A549 (cell line): Measurements from ENCODE around the gene UBP1. TPM values are rescaled to one million over a fixed set of nuclear protein-coding genes. Genes with fewer than 3 reads are reported as not detected.
"Not testable (repeated sequence)": the region's sequence is repeated elsewhere in the genome, so short reads cannot be mapped to it uniquely, and the experiment has no call there.

Experiments
- ATAC-seq, 2 experiments: fragments of 200-7000 bp in 1 of 2; fragments of >200 bp in 1 of 2; cut with Nextera tagmentation in 1 of 2; cut with Tn5 transposase in 1 of 2; 3 replicates each; pipeline versions ENCODE4 v1.8.0 to v1.9.1; 2018 to 2020; ENCODE audit warnings: mild to moderate bottlenecking in 1 of 2, moderate library complexity in 1 of 2
- CTCF ChIA-PET: fragments of 300-600 bp; sonication (Branson Sonifier 250); formaldehyde crosslinking; extraction: SDS; loops from one replicate; lab custom pipeline; 2021; ENCODE audit warnings: antibody characterized with exemption, inconsistent platforms; lab: Yijun Ruan, JAX
- POLR2A ChIA-PET: fragments of 350-600 bp; formaldehyde crosslinking; extraction: SDS; loops from one replicate; lab custom pipeline; 2021; ENCODE audit warnings: antibody characterized with exemption, inconsistent platforms; lab: Yijun Ruan, JAX
- DNase-seq, 2 experiments: peaks; one replicate each; pipeline versions ENCODE4 v3.0.0 to v3.0.0-alpha.2; 2011 to 2016; ENCODE audit warnings: low read depth in 1 of 2, low spot score in 1 of 2
- FAIRE-seq: peaks from 2 replicates; lab custom pipeline; 2011; peaks lifted over from hg19 to GRCh38; lab: Jason Lieb, UNC
- H3K27ac ChIP-seq, 2 experiments: fragments of >200 bp; sonication (Bioruptor Twin); formaldehyde crosslinking; 3 replicates each; pipeline ENCODE4 v1.5.1; 2016 to 2017
- H3K4me1 ChIP-seq: fragments of >200 bp; sonication (Bioruptor Twin); formaldehyde crosslinking; 3 replicates; pipeline ENCODE4 v1.6.1; 2016
- H3K4me2 ChIP-seq: fragments of >200 bp; sonication (Bioruptor Twin); formaldehyde crosslinking; 3 replicates; pipeline ENCODE4 v1.6.1; 2016
- H3K4me3 ChIP-seq: fragments of >200 bp; sonication (Bioruptor Twin); formaldehyde crosslinking; 3 replicates; pipeline ENCODE4 v1.5.1; 2016
- H3K9me3 ChIP-seq: fragments of >200 bp; sonication (Bioruptor Twin); formaldehyde crosslinking; 3 replicates; pipeline ENCODE4 v1.6.1; 2016
- CBX2 ChIP-seq: fragments of 200-600 bp; sonication (generic); IDR thresholded peaks from 2 replicates; pipeline ENCODE4 v1.6.1; 2016; ENCODE audit warnings: low read depth, mild to moderate bottlenecking, borderline replicate concordance
- CEBPB ChIP-seq, 2 experiments: fragments of >200 bp in 1 of 2; sonication (Bioruptor Twin) in 1 of 2; formaldehyde crosslinking in 1 of 2; IDR thresholded peaks; 2 replicates each; pipeline ENCODE4 v1.6.1; 2012 to 2016
- CHD4 ChIP-seq: fragments of 200-600 bp; sonication (generic); IDR thresholded peaks from 2 replicates; pipeline ENCODE4 v1.6.1; 2016; ENCODE audit warnings: antibody characterized with exemption, mild to moderate bottlenecking, borderline replicate concordance
- EHMT2 ChIP-seq: fragments of 200-600 bp; sonication (generic); IDR thresholded peaks from 2 replicates; pipeline ENCODE4 v1.6.1; 2016; ENCODE audit warnings: antibody characterized with exemption, low read depth, mild to moderate bottlenecking, moderate library complexity
- EP300 ChIP-seq, 2 experiments: fragments of >200 bp; sonication (Bioruptor Twin); formaldehyde crosslinking; IDR thresholded peaks; 2 replicates in 1 of 2; 3 replicates in 1 of 2; pipeline ENCODE4 v1.6.1; 2016 to 2017
- ESRRA ChIP-seq: fragments of 150-350 bp; IDR thresholded peaks from 2 replicates; pipeline ENCODE4 v1.6.1; 2014; ENCODE audit warnings: mild to moderate bottlenecking, low read length, borderline replicate concordance
- FOSB ChIP-seq: fragments of 250-450 bp; sonication (Bioruptor Pico); IDR thresholded peaks from 2 replicates; pipeline ENCODE4 v1.5.0; 2020; ENCODE audit warnings: mild to moderate bottlenecking, moderate library complexity
- GATA3 ChIP-seq: IDR thresholded peaks from 2 replicates; pipeline ENCODE4 v1.6.1; 2012; ENCODE audit warnings: borderline replicate concordance
- HOXA7 ChIP-seq: fragments of 250-450 bp; sonication (Bioruptor Pico); IDR thresholded peaks from 2 replicates; pipeline ENCODE4 v1.5.0; 2020; ENCODE audit warnings: mild to moderate bottlenecking, moderate library complexity
- HOXB5 ChIP-seq: fragments of 250-450 bp; sonication (Bioruptor Pico); IDR thresholded peaks from 2 replicates; pipeline ENCODE4 v1.5.0; 2020; ENCODE audit warnings: mild to moderate bottlenecking, moderate library complexity
- JUN ChIP-seq, 2 experiments: fragments of >200 bp; sonication (Bioruptor Twin); formaldehyde crosslinking; IDR thresholded peaks; 2 replicates in 1 of 2; 3 replicates in 1 of 2; pipeline ENCODE4 v1.6.1; 2016 to 2017
- JUNB ChIP-seq: fragments of >200 bp; sonication (Bioruptor Twin); formaldehyde crosslinking; IDR thresholded peaks from 2 replicates; pipeline ENCODE4 v1.6.1; 2016
- KDM1A ChIP-seq: fragments of 200-600 bp; sonication (generic); IDR thresholded peaks from 2 replicates; pipeline ENCODE4 v1.6.1; 2016; ENCODE audit warnings: low read depth, mild to moderate bottlenecking
- KDM5A ChIP-seq: fragments of 200-600 bp; sonication (generic); IDR thresholded peaks from 2 replicates; pipeline ENCODE4 v1.6.1; 2016; ENCODE audit warnings: antibody characterized with exemption, mild to moderate bottlenecking
- NR3C1 ChIP-seq: fragments of >200 bp; sonication (Bioruptor Twin); formaldehyde crosslinking; IDR thresholded peaks from 3 replicates; pipeline ENCODE4 v1.6.1; 2017
- POLR2A ChIP-seq: IDR thresholded peaks from 2 replicates; pipeline ENCODE4 v1.6.1; 2012; ENCODE audit warnings: mild to moderate bottlenecking, low read length
- POLR2AphosphoS2 ChIP-seq: conservative IDR thresholded peaks from 2 replicates; pipeline ENCODE4 v1.6.1; 2012; ENCODE audit warnings: low read length, improper control_type of control experiment, inconsistent platforms
- RFX5 ChIP-seq: fragments of 450-650 bp; IDR thresholded peaks from 2 replicates; pipeline ENCODE4 v1.7.1; 2014; ENCODE audit warnings: antibody characterized with exemption, mild to moderate bottlenecking, moderate library complexity
- SREBF2 ChIP-seq: fragments of 450-650 bp; IDR thresholded peaks from 2 replicates; pipeline ENCODE4 v1.6.1; 2014; ENCODE audit warnings: mild to moderate bottlenecking, moderate library complexity
- TP53 ChIP-seq: fragments of 250-450 bp; sonication (Bioruptor Pico); IDR thresholded peaks from 2 replicates; pipeline ENCODE4 v1.5.0; 2021; ENCODE audit warnings: mild to moderate bottlenecking, moderate library complexity
- WGBS: methylation state at CpG from one replicate; pipeline ENCODE4 v1.1.6; 2017; ENCODE audit errors: missing lambda C conversion rate; 5-methylcytosine and 5-hydroxymethylcytosine counted together
- polyA plus RNA-seq, 4 experiments: library from polyadenylated mRNA; depleted of rRNA in 3 of 4; stranded (reverse); fragments of >200 nt; fragmentation: RNase III in 1 of 4; extraction: RNeasy Plus Mini Kit Qiagen cat#74134 plus additional on column Dnase treatment in 1 of 4; gene quantifications; 2 replicates in 3 of 4; 3 replicates in 1 of 4; pipeline ENCODE4 v1.2.3, GENCODE V29; 2011 to 2017
- TF ChIP-seq, protein P1 (sequence below): fragments of >200 bp; sonication (Bioruptor Twin); formaldehyde crosslinking; IDR thresholded peaks from 2 replicates; pipeline ENCODE4 v1.6.1; 2016
- TF ChIP-seq, protein P2 (sequence below): IDR thresholded peaks from 2 replicates; pipeline ENCODE4 v1.6.1; 2012
- TF ChIP-seq, protein P3 (sequence below): fragments of >200 bp; sonication (Bioruptor Twin); formaldehyde crosslinking; IDR thresholded peaks from 3 replicates; pipeline ENCODE4 v1.6.1; 2016
- TF ChIP-seq, protein P4 (sequence below): fragments of 250-450 bp; sonication (Bioruptor Pico); IDR thresholded peaks from 2 replicates; pipeline ENCODE4 v1.5.0; 2020; ENCODE audit warnings: low read depth, mild to moderate bottlenecking, moderate library complexity
- TF ChIP-seq, protein P5 (sequence below): fragments of 250-450 bp; sonication (Bioruptor Pico); IDR thresholded peaks from 2 replicates; pipeline ENCODE4 v1.5.0; 2021; ENCODE audit warnings: mild to moderate bottlenecking, moderate library complexity, borderline replicate concordance

Gene UBP1
- polyA plus RNA-seq, 2 of the 4 experiments (the other 2 are of a cell fraction) = 48.6 to 92.5 TPM

DNA sequence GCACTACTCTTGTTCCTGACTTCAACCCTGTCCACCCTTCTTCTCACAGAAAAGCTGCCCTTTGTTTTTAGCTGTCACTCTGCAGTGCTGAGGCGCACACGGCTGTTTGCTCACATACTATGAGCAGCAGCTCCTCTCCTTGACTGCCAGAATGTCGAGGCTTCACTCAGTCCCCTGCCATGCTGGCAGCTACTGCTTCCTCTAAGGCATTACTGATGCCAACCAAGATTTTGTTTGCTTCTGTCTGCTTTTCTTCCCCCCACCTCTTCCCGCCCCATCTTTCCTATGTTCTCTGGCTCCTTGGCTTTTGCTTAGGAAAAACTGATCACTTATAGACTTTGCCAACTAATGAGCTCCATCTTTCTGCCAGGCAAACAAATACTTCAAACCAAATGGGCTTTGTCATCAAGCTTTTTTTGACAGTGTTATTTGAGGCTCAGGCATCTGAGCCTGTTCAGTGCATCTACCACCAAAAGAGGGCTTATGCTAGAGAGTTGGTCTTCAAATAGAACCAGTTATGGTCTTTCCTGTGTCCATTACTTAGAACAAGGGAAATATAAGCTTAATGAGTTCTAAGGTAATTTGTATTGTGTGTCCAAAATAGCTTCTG lies 81.9 kb downstream of the UBP1 start:
- Histone ChIP-seq H3K4me3 (no peak overlapping the region), H3K4me1 (peaks cover 46% of the 10 kb centered on the region), H3K4me2 (no peak overlapping the region), H3K27ac (peak overlapping the region in 1 of 2 experiments; percentile 19; a peak in 1 of 6 replicates), H3K9me3 (no peaks in the 10 kb centered on the region)
- TF ChIP-seq EHMT2 (no peak), JUNB (no peak), NR3C1 (no peak), CHD4 (no peak), ESRRA (no peak)
- ATAC-seq (no peak), DNase-seq (no peak), FAIRE-seq (no peak)
- POLR2A ChIA-PET = no interaction called here
- 84% methylated on average over 4 of the region's 4 CpGs for WGBS
- CTCF ChIA-PET = interaction anchor here (0.7 to 4.4 kb wide), 6 partner anchors 15 to 227 kb away, joined by 3 to 36 read pairs (median 4); no protein-coding TSS in a partner anchor

DNA sequence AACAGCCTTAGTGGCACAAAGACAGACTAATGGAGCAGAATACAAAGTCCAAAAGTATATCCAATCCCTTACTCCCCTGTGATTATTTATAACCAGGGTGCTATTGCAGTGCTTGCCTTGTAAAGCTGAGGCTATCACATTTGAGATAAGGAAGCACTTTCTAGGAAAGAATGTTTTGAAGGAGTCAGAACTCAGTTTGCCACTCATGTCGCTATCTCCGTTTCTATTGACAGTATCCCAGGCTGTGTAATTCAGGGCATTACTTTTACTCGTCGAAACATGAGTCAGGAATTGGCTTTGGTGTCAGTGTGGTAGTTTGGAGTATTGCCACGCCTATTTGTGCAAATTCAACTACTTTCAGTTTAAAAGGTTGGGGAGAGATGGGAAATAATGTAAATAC lies 84.6 kb downstream of the UBP1 start:
- ChIA-PET POLR2A (no interaction called here), CTCF (interaction anchor here (1.0 kb wide), 1 partner anchor 18 kb away, joined by 4 read pairs; no protein-coding TSS in a partner anchor)
- Histone ChIP-seq H3K9me3 (no peaks in the 10 kb centered on the region), H3K4me3 (no peak overlapping the region)
- TF ChIP-seq EP300 (IDR thresholded peaks at IDR 0.05) (no peak), FOSB (CRISPR knock-in tag) (no peak), CHD4 (no peak), HOXA7 (CRISPR knock-in tag) (no peak), TP53 (no peak)
- TF ChIP-seq, protein P1, sequence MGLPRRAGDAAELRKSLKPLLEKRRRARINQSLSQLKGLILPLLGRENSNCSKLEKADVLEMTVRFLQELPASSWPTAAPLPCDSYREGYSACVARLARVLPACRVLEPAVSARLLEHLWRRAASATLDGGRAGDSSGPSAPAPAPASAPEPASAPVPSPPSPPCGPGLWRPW = no peak
- TF ChIP-seq, protein P2, sequence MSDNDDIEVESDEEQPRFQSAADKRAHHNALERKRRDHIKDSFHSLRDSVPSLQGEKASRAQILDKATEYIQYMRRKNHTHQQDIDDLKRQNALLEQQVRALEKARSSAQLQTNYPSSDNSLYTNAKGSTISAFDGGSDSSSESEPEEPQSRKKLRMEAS = no peak
- TF ChIP-seq, protein P3, sequence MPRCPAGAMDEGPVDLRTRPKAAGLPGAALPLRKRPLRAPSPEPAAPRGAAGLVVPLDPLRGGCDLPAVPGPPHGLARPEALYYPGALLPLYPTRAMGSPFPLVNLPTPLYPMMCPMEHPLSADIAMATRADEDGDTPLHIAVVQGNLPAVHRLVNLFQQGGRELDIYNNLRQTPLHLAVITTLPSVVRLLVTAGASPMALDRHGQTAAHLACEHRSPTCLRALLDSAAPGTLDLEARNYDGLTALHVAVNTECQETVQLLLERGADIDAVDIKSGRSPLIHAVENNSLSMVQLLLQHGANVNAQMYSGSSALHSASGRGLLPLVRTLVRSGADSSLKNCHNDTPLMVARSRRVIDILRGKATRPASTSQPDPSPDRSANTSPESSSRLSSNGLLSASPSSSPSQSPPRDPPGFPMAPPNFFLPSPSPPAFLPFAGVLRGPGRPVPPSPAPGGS = no peak
- TF ChIP-seq, all 56 proteins: peak for 0
- Histone ChIP-seq H3K27ac (no peak overlapping the region), H3K4me1 (peaks cover 38% of the 10 kb centered on the region), H3K4me2 (peak overlapping the region; percentile 61)
- peak; percentile 61 for FAIRE-seq
- peak; percentile 66 to 71; a peak in 4 of 6 replicates for ATAC-seq
- peak in 1 of 2 experiments; percentile 36 for DNase-seq
- 5% methylated on average over 5 of the region's 5 CpGs for WGBS

DNA sequence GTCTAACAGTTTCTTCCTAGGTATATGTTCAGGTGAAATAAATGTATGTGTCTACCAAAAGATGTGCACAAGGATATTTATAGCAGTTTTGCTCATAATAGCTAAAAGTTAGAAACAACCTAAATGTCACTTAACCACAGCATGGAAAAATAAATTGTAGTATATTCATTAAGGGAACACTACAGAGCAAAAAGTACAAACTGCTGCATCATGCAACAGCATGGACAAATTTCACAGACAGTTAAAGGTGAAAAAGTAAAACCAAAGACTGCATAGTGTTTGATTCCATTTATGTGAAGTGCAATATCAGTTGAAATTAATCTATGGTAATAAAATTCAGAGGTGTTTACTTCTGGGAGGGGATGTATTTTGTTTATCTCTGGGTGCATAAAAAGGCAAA lies 100.4 kb downstream of the UBP1 start:
- Histone ChIP-seq H3K9me3 (peaks cover 1% of the 10 kb centered on the region), H3K4me1 (no peaks in the 10 kb centered on the region), H3K27ac (no peak overlapping the region), H3K4me3 (no peak overlapping the region), H3K4me2 (no peak overlapping the region)
- ChIA-PET CTCF (no interaction called here), POLR2A (no interaction called here)
- ATAC-seq (no peak), DNase-seq (no peak), FAIRE-seq (no peak)
- TF ChIP-seq CHD4 (no peak), FOSB (CRISPR knock-in tag) (no peak), SREBF2 (no peak), POLR2A (no peak), CEBPB (IDR thresholded peaks at IDR 0.05) (no peak), KDM5A (no peak), CBX2 (no peak), GATA3 (no peak), JUN (IDR thresholded peaks at IDR 0.05) (no peak), KDM1A (no peak), HOXB5 (CRISPR knock-in tag) (no peak), RFX5 (no peak), POLR2AphosphoS2 (no peak), EP300 (IDR thresholded peaks at IDR 0.05) (no peak)
- TF ChIP-seq, protein P4, sequence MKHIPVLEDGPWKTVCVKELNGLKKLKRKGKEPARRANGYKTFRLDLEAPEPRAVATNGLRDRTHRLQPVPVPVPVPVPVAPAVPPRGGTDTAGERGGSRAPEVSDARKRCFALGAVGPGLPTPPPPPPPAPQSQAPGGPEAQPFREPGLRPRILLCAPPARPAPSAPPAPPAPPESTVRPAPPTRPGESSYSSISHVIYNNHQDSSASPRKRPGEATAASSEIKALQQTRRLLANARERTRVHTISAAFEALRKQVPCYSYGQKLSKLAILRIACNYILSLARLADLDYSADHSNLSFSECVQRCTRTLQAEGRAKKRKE (CRISPR knock-in tag) = no peak
- TF ChIP-seq, protein P5, sequence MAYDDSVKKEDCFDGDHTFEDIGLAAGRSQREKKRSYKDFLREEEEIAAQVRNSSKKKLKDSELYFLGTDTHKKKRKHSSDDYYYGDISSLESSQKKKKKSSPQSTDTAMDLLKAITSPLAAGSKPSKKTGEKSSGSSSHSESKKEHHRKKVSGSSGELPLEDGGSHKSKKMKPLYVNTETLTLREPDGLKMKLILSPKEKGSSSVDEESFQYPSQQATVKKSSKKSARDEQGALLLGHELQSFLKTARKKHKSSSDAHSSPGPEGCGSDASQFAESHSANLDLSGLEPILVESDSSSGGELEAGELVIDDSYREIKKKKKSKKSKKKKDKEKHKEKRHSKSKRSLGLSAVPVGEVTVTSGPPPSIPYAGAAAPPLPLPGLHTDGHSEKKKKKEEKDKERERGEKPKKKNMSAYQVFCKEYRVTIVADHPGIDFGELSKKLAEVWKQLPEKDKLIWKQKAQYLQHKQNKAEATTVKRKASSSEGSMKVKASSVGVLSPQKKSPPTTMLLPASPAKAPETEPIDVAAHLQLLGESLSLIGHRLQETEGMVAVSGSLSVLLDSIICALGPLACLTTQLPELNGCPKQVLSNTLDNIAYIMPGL (CRISPR knock-in tag) = no peak
- TF ChIP-seq, protein P2 = no peak

DNA sequence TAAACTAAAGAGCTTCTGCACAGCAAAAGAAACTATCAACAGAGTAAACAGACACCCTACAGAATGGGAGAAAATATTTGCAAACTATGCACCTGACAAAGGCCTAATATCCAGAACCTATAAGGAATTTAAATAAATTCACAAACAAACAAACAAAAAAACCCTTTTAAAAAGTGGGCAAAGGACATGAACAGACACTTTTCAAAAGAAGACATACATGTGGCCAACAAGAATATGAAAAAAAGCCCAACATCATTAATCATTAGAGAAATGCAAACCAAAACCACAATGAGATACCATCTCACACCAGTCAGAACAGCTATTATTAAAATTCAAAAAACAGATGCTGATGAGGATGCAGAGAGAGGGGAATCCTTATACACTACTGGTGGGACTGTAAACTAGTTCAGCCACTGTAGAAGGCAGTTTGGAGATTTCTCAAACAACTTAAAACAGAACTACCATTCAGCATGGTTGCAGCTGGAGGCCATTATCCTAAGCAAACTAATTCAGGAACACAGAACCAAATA lies 101.2 kb downstream of the UBP1 start:
- ATAC-seq, H3K9me3 ChIP-seq, POLR2A ChIA-PET, H3K4me1 ChIP-seq, H3K4me2 ChIP-seq, DNase-seq, H3K4me3 ChIP-seq, FAIRE-seq, H3K27ac ChIP-seq: not testable (repeated sequence)
- CTCF ChIA-PET = interaction anchor here (0.6 to 1.7 kb wide), 2 partner anchors 34 to 207 kb away, joined by 3 to 6 read pairs; no protein-coding TSS in a partner anchor
